Measurements from ENCODE around the gene FGF14.

FGF14 gene

GRCh38 chr13:101703081-101703480, 698.8 kb downstream of the FGF14 start:
- no peak for DNase-seq

GRCh38 chr13:101700598-101700997, 701.2 kb downstream of the FGF14 start:
- DNase-seq, result no peak

GRCh38 chr13:101698400-101698799, 703.4 kb downstream of the FGF14 start:
- no peak for DNase-seq

- no peak for DNase-seq
These were observed 704.1 kb downstream of the FGF14 start for GRCh38 chr13:101697745-101698144.

GRCh38 chr13:101695870-101696516, 705.9 kb downstream of the FGF14 start:
- DNase-seq, result no peak

- DNase-seq, result no peak
These were observed 710.4 kb downstream of the FGF14 start for GRCh38 chr13:101691341-101691860.

- DNase-seq, result no peak
These were observed 711.0 kb downstream of the FGF14 start for GRCh38 chr13:101690871-101691270.

GRCh38 chr13:101686003-101686402, 715.8 kb downstream of the FGF14 start:
- DNase-seq, result no peak

GRCh38 chr13:101681834-101682233, 720.0 kb downstream of the FGF14 start:
- DNase-seq, result no peak

- DNase-seq, result no peak
These were observed 728.3 kb downstream of the FGF14 start for GRCh38 chr13:101673360-101674105.

GRCh38 chr13:101661839-101662238, 740.0 kb downstream of the FGF14 start:
- DNase-seq, result no peak

Data from NCI-H524 treated with DMSO at 0.1 percent for 48 hours (cell line).